IMR-90 (cell line): Measurements from ENCODE around the gene STRADA. TPM values are rescaled to one million over a fixed set of nuclear protein-coding genes. Genes with fewer than 3 reads are reported as not detected.

ENCODE experiments used
- ATAC-seq: fragments of 200-7000 bp; cut with Tn5 transposase; 2 replicates; pipeline ENCODE4 v1.9.1; 2020; ENCODE audit warnings: low read depth, mild to moderate bottlenecking, moderate library complexity
- BruUV-seq: library from RNA; stranded (reverse); fragments of 400-500 nt; replicated peaks from 2 replicates; lab custom pipeline; 2021; lab: Mats Ljungman, UMichigan
- CTCF ChIA-PET: fragments of 300-600 bp; formaldehyde crosslinking; extraction: SDS; loops from one replicate; lab custom pipeline; 2021; ENCODE audit warnings: antibody characterized with exemption; lab: Yijun Ruan, JAX
- POLR2A ChIA-PET: fragments of 300-600 bp; sonication (Branson Sonifier 250); formaldehyde crosslinking; loops from one replicate; lab custom pipeline; 2022; ENCODE audit warnings: antibody characterized with exemption; ENCODE audit not compliant: unreplicated experiment; lab: Charles Lee
- DNase-seq: peaks from one replicate; pipeline ENCODE4 v3.0.0; 2013
- H2AFZ ChIP-seq: replicated peaks from 2 replicates; pipeline ENCODE3; 2013; ENCODE audit warnings: low read length, mild to moderate bottlenecking; ENCODE audit not compliant: poor library complexity
- H2AK5ac ChIP-seq: 2 replicates; pipeline ENCODE4 v1.6.1; 2013; ENCODE audit warnings: low read depth, low read length, inconsistent platforms
- H2AK9ac ChIP-seq: replicated peaks from 2 replicates; pipeline ENCODE3; 2013; ENCODE audit warnings: mild to moderate bottlenecking, low read depth, low read length, moderate library complexity; ENCODE audit not compliant: poor library complexity
- H2BK120ac ChIP-seq: 2 replicates; pipeline ENCODE4 v1.6.1; 2013; ENCODE audit warnings: low read depth, low read length, inconsistent platforms
- H2BK15ac ChIP-seq: 3 replicates; pipeline ENCODE4 v1.6.1; 2013; ENCODE audit warnings: low read depth, low read length, inconsistent platforms
- H2BK20ac ChIP-seq: 2 replicates; pipeline ENCODE4 v1.6.1; 2013; ENCODE audit warnings: low read depth, mild to moderate bottlenecking, inconsistent platforms, low read length, moderate library complexity
- H2BK5ac ChIP-seq: 2 replicates; pipeline ENCODE4 v1.6.1; 2013; ENCODE audit warnings: mild to moderate bottlenecking, low read depth, low read length, inconsistent platforms; ENCODE audit not compliant: poor library complexity, severe bottlenecking
- H3K14ac ChIP-seq: replicated peaks from 2 replicates; pipeline ENCODE4 v1.6.1; 2013; ENCODE audit warnings: low read depth, low read length, inconsistent platforms
- H3K18ac ChIP-seq: 2 replicates; pipeline ENCODE4 v1.6.1; 2013; ENCODE audit warnings: low read depth, low read length, control low read depth
- H3K23ac ChIP-seq: 2 replicates; pipeline ENCODE4 v1.6.1; 2013; ENCODE audit warnings: low read depth, low read length, inconsistent platforms
- H3K27ac ChIP-seq: 2 replicates; pipeline ENCODE4 v1.5.1; 2013; ENCODE audit warnings: mild to moderate bottlenecking, control low read depth, low read length; ENCODE audit not compliant: insufficient read depth
- H3K27me3 ChIP-seq: 2 replicates; pipeline ENCODE4 v1.6.1; 2013; ENCODE audit warnings: low read length; ENCODE audit not compliant: control insufficient read depth, insufficient read depth
- H3K36me3 ChIP-seq: 2 replicates; pipeline ENCODE4 v1.6.1; 2013; ENCODE audit warnings: low read length, mixed read lengths; ENCODE audit not compliant: control insufficient read depth, insufficient read depth
- H3K4ac ChIP-seq: 2 replicates; pipeline ENCODE4 v1.6.1; 2013; ENCODE audit warnings: low read depth, low read length, inconsistent platforms
- H3K4me1 ChIP-seq: 2 replicates; pipeline ENCODE4 v1.6.1; 2013; ENCODE audit warnings: low read length, mixed read lengths; ENCODE audit not compliant: control insufficient read depth, insufficient read depth
- H3K4me2 ChIP-seq: 2 replicates; pipeline ENCODE4 v1.6.1; 2013; ENCODE audit warnings: low read depth, mild to moderate bottlenecking, control low read depth, low read length, moderate library complexity
- H3K4me3 ChIP-seq: 2 replicates; pipeline ENCODE4 v1.5.1; 2013; ENCODE audit warnings: low read depth, mild to moderate bottlenecking, control low read depth, low read length, moderate library complexity; ENCODE audit not compliant: insufficient read depth
- H3K56ac ChIP-seq: 2 replicates; pipeline ENCODE4 v1.6.1; 2013; ENCODE audit warnings: low read length, inconsistent platforms; ENCODE audit not compliant: insufficient read depth; ENCODE audit errors: extremely low read depth
- H3K79me1 ChIP-seq, 2 experiments: 2 replicates each; pipeline ENCODE4 v1.6.1; 2013; ENCODE audit warnings: low read length in 2 of 2, inconsistent platforms in 1 of 2, low read depth in 1 of 2
- H3K9ac ChIP-seq: 2 replicates; pipeline ENCODE4 v1.6.1; 2013; ENCODE audit warnings: low read depth, low read length, control low read depth
- H3K9me1 ChIP-seq: 2 replicates; pipeline ENCODE4 v1.6.1; 2013; ENCODE audit warnings: low read length, inconsistent platforms; ENCODE audit not compliant: insufficient read depth
- H3K9me3 ChIP-seq: 2 replicates; pipeline ENCODE4 v1.6.1; 2013; ENCODE audit warnings: low read length; ENCODE audit not compliant: control insufficient read depth, insufficient read depth
- H4K20me1 ChIP-seq: 2 replicates; pipeline ENCODE4 v1.6.1; 2013; ENCODE audit warnings: low read length, inconsistent platforms; ENCODE audit not compliant: insufficient read depth
- H4K5ac ChIP-seq: 2 replicates; pipeline ENCODE4 v1.6.1; 2013; ENCODE audit warnings: mild to moderate bottlenecking, low read depth, low read length, control low read depth
- H4K8ac ChIP-seq, 2 experiments: 2 replicates each; pipeline ENCODE4 v1.6.1; 2013; ENCODE audit warnings: low read depth in 2 of 2, low read length in 2 of 2, control low read depth in 1 of 2, inconsistent platforms in 1 of 2
- H4K91ac ChIP-seq: 2 replicates; pipeline ENCODE4 v1.6.1; 2013; ENCODE audit warnings: low read depth, low read length, inconsistent platforms; ENCODE audit not compliant: insufficient read depth
- FOS ChIP-seq: fragments of 150-350 bp; IDR thresholded peaks from 2 replicates; pipeline ENCODE4 v1.6.1; 2016; ENCODE audit warnings: low read depth, low read length
- MAFK ChIP-seq: IDR thresholded peaks from 2 replicates; pipeline ENCODE4 v1.6.1; 2012; ENCODE audit warnings: low read depth, low read length, improper control_type of control experiment
- MAZ ChIP-seq: IDR thresholded peaks from 2 replicates; pipeline ENCODE4 v1.6.1; 2012; ENCODE audit warnings: low read depth, mild to moderate bottlenecking, low read length, improper control_type of control experiment, moderate library complexity, borderline replicate concordance
- MXI1 ChIP-seq: IDR thresholded peaks from 2 replicates; pipeline ENCODE4 v1.6.1; 2012; ENCODE audit warnings: low read depth, mild to moderate bottlenecking, low read length, moderate library complexity, borderline replicate concordance
- RAD21 ChIP-seq: IDR thresholded peaks from 2 replicates; pipeline ENCODE4 v1.6.1; 2012; ENCODE audit warnings: low read length, improper control_type of control experiment
- RFX5 ChIP-seq: IDR thresholded peaks from 2 replicates; pipeline ENCODE4 v1.8.0; 2012; ENCODE audit warnings: low read depth, mild to moderate bottlenecking, low read length, moderate library complexity
- USF2 ChIP-seq: fragments of 150-350 bp; IDR thresholded peaks from 2 replicates; pipeline ENCODE4 v1.6.1; 2017; ENCODE audit warnings: mild to moderate bottlenecking, antibody characterized with exemption, low read length, low read depth
- WGBS, 2 experiments: methylation state at CpG; one replicate each; pipeline versions ENCODE4 v1.1.5 to v1.1.7; 2013; ENCODE audit warnings: missing lambda C conversion rate in 2 of 2; ENCODE audit not compliant: insufficient read length in 1 of 2; ENCODE audit errors: extremely low coverage in 2 of 2; 5-methylcytosine and 5-hydroxymethylcytosine counted together
- dilution Hi-C: fragments of 300-500 bp; cut with HindIII; formaldehyde crosslinking; loops from one replicate; pipeline ENCODE4 v1.14.3; 2018; ENCODE audit warnings: low sequenced_read_pairs; ENCODE audit not compliant: unreplicated experiment
- in situ Hi-C: fragments of 300-500 bp; cut with MboI; formaldehyde crosslinking; loops from 3 replicates; pipeline ENCODE4 v1.14.3; 2019; ENCODE audit warnings: low sequenced_read_pairs, inconsistent platforms, mixed read lengths
- intact Hi-C: fragments of 100-400 bp; cut with micrococcal nuclease; formaldehyde crosslinking; loops from 2 replicates; pipeline ENCODE4 v1.10.0; 2022
- polyA plus RNA-seq, 3 experiments: library from polyadenylated mRNA; depleted of rRNA; stranded (reverse); fragments of >200 nt; gene quantifications; 2 replicates each; pipeline ENCODE4 v1.2.3, GENCODE V29; 2012; ENCODE audit warnings: low replicate concordance in 1 of 3
- total RNA-seq: library from RNA; depleted of rRNA; stranded (reverse); fragments of >200 nt; gene quantifications from 2 replicates; pipeline ENCODE4 v1.2.3, GENCODE V29; 2012

The STRADA gene
- total and polyA plus RNA-seq, 2 of the 4 experiments (the other 2 are of a cell fraction): 19.9 to 30.9 TPM

GRCh38 chr17:63699638-63700527, 41.7 kb downstream of the STRADA start, which contains the start of gene LIMD2:
TSS of gene LIMD2 (minus strand) at chr17:63700125. CDS start at chr17:63699298, 827 bp downstream.
- H3K27me3 ChIP-seq: no peaks in the 10 kb centered on the region
- H4K20me1 ChIP-seq: peaks cover 5% of the 10 kb centered on the region
- POLR2A ChIA-PET: no interaction called here
- peak within 1 kb of the TSS in 1 of 2 experiments; percentile 89; a peak in 3 of 4 replicates for H4K8ac ChIP-seq
- peak; percentile 70 for ATAC-seq
- H3K14ac ChIP-seq: peak within 1 kb of the TSS; percentile 64; the same call in 1 of the 2 replicates
- no peaks in the 10 kb centered on the region for H3K4me1 ChIP-seq
- dilution Hi-C loops (no loop called here), intact Hi-C loops (loop anchor here (5.0 kb wide), 1 partner anchor 273 kb away; no protein-coding TSS in a partner anchor), in situ Hi-C loops (no loop called here)
- H3K9me3 ChIP-seq: no peaks in the 10 kb centered on the region
- H2AK9ac ChIP-seq: peak within 1 kb of the TSS; percentile 97
- peak within 1 kb of the TSS; percentile 88 for H4K5ac ChIP-seq
- no peak within 1 kb of the TSS for H3K56ac ChIP-seq
- H3K9me1 ChIP-seq: no peaks in the 10 kb centered on the region
- CTCF ChIA-PET: no interaction called here
- H3K36me3 ChIP-seq: peaks cover 17% of the 10 kb centered on the region
- H3K4ac ChIP-seq: peak within 1 kb of the TSS; percentile 93
- no peak within 1 kb of the TSS for H3K23ac ChIP-seq
- no peak within 1 kb of the TSS for H2BK5ac ChIP-seq
- peak within 1 kb of the TSS; percentile 84 for H3K4me3 ChIP-seq
- TF ChIP-seq MAFK (no peak), USF2 (no peak), MXI1 (no peak), FOS (no peak), RAD21 (no peak), MAZ (peak; percentile 11; the same call in 1 of the 2 replicates), RFX5 (no peak)
- no peak within 1 kb of the TSS for H2BK15ac ChIP-seq
- no peak within 1 kb of the TSS for H2BK20ac ChIP-seq
- H2AFZ ChIP-seq: peak within 1 kb of the TSS; percentile 94
- H3K4me2 ChIP-seq: peak within 1 kb of the TSS; percentile 88
- H3K9ac ChIP-seq: peak within 1 kb of the TSS; percentile 24
- H2BK120ac ChIP-seq: no peak within 1 kb of the TSS
- H2AK5ac ChIP-seq: no peak within 1 kb of the TSS
- BruUV-seq: no TSS peak
- no peak for DNase-seq
- no peak within 1 kb of the TSS; the same call in 1 of the 2 replicates for H4K91ac ChIP-seq
- peak within 1 kb of the TSS; percentile 54; the same call in 1 of the 2 replicates for H3K18ac ChIP-seq
- peak within 1 kb of the TSS; percentile 51; the same call in 1 of the 2 replicates for H3K27ac ChIP-seq
- H3K79me1 ChIP-seq: peaks cover 0 to 33% of the 10 kb centered on the region in 2 experiments; a peak in 2 of 4 replicates
- WGBS, 2 experiments: 1% methylated on average over 34 of the region's 133 CpGs; no CpG with 5 or more reads in 1 of the 2 experiments
